H9 (cell line): ENCODE measurements around the gene BCAS3. TPM values are rescaled to one million over a fixed set of nuclear protein-coding genes. Genes with fewer than 3 reads are reported as not detected.

ENCODE experiments used
- DNase-seq: peaks from one replicate; pipeline ENCODE4 v3.0.0-alpha.2; 2017
- H2AFZ ChIP-seq: one replicate; pipeline ENCODE4 v1.6.1; 2013; ENCODE audit warnings: mild to moderate bottlenecking, low read length, control low read depth, moderate library complexity
- H2AK5ac ChIP-seq: 2 replicates; pipeline ENCODE4 v1.6.1; 2013; ENCODE audit warnings: low read length, control low read depth, mixed read lengths; ENCODE audit not compliant: insufficient read length
- H2BK120ac ChIP-seq: one replicate; pipeline ENCODE4 v1.6.1; 2013; ENCODE audit warnings: low read depth, mild to moderate bottlenecking, low read length, control low read depth, inconsistent platforms; ENCODE audit not compliant: poor library complexity, severe bottlenecking
- H2BK12ac ChIP-seq: 2 replicates; pipeline ENCODE4 v1.6.1; 2013; ENCODE audit warnings: low read length, control low read depth, mixed read lengths, low read depth; ENCODE audit not compliant: insufficient read length
- H2BK15ac ChIP-seq: 2 replicates; pipeline ENCODE4 v1.6.1; 2013; ENCODE audit warnings: low read depth, low read length, control low read depth
- H2BK20ac ChIP-seq: one replicate; pipeline ENCODE4 v1.6.1; 2013; ENCODE audit warnings: low read depth, mild to moderate bottlenecking, low read length, control low read depth, inconsistent platforms; ENCODE audit not compliant: poor library complexity, severe bottlenecking
- H2BK5ac ChIP-seq: 2 replicates; pipeline ENCODE4 v1.6.1; 2013; ENCODE audit warnings: low read length, control low read depth, mixed read lengths; ENCODE audit not compliant: insufficient read length
- H3K14ac ChIP-seq: 2 replicates; pipeline ENCODE4 v1.6.1; 2013; ENCODE audit warnings: low read length, control low read depth; ENCODE audit not compliant: insufficient read depth
- H3K18ac ChIP-seq: 2 replicates; pipeline ENCODE4 v1.6.1; 2013; ENCODE audit warnings: low read depth, mild to moderate bottlenecking, mixed read lengths, low read length, control low read depth; ENCODE audit not compliant: insufficient read length
- H3K23ac ChIP-seq: 2 replicates; pipeline ENCODE4 v1.6.1; 2013; ENCODE audit warnings: low read length, control low read depth, mixed read lengths, low read depth; ENCODE audit not compliant: insufficient read length
- H3K23me2 ChIP-seq: 2 replicates; pipeline ENCODE4 v1.6.1; 2013; ENCODE audit warnings: low read depth, mild to moderate bottlenecking, mixed read lengths, low read length, control low read depth; ENCODE audit not compliant: insufficient read length, poor library complexity, severe bottlenecking
- H3K27ac ChIP-seq: 2 replicates; pipeline ENCODE4 v1.5.1; 2013; ENCODE audit warnings: low read length, control low read depth, mixed read lengths, low read depth; ENCODE audit not compliant: insufficient read length
- H3K27me3 ChIP-seq: 2 replicates; pipeline ENCODE4 v1.6.1; 2013; ENCODE audit warnings: low read length, control low read depth, inconsistent platforms; ENCODE audit not compliant: insufficient read depth
- H3K4ac ChIP-seq: 2 replicates; pipeline ENCODE4 v1.6.1; 2013; ENCODE audit warnings: low read depth, mild to moderate bottlenecking, control low read depth, inconsistent platforms, low read length, moderate library complexity
- H3K4me1 ChIP-seq: 2 replicates; pipeline ENCODE4 v1.6.1; 2013; ENCODE audit warnings: low read length, control low read depth, inconsistent platforms; ENCODE audit not compliant: insufficient read depth
- H3K4me2 ChIP-seq: 2 replicates; pipeline ENCODE4 v1.6.1; 2013; ENCODE audit warnings: low read length, control low read depth, mixed read lengths; ENCODE audit not compliant: insufficient read length, insufficient read depth
- H3K56ac ChIP-seq: 2 replicates; pipeline ENCODE4 v1.6.1; 2013; ENCODE audit warnings: low read depth, mild to moderate bottlenecking, mixed read lengths, low read length, control low read depth; ENCODE audit not compliant: insufficient read length
- H3K79me1 ChIP-seq: 2 replicates; pipeline ENCODE4 v1.6.1; 2013; ENCODE audit warnings: low read depth, mild to moderate bottlenecking, moderate library complexity, low read length, control low read depth, inconsistent platforms; ENCODE audit not compliant: insufficient read depth, poor library complexity, severe bottlenecking
- H3K79me2 ChIP-seq: 2 replicates; pipeline ENCODE4 v1.6.1; 2013; ENCODE audit warnings: low read length, control low read depth, inconsistent platforms; ENCODE audit not compliant: insufficient read depth
- H3K9ac ChIP-seq: 2 replicates; pipeline ENCODE4 v1.6.1; 2013; ENCODE audit warnings: low read length, control low read depth, mixed read lengths; ENCODE audit not compliant: insufficient read length; ENCODE audit errors: extremely low read depth
- H3K9me3 ChIP-seq: one replicate; pipeline ENCODE4 v1.6.1; 2013; ENCODE audit warnings: low read depth, low read length, inconsistent platforms; ENCODE audit not compliant: control insufficient read depth
- H3T11ph ChIP-seq: one replicate; pipeline ENCODE4 v1.6.1; 2013; ENCODE audit warnings: mild to moderate bottlenecking, low read length, control low read depth, inconsistent platforms
- H4K20me1 ChIP-seq: one replicate; pipeline ENCODE4 v1.6.1; 2013; ENCODE audit not compliant: control insufficient read depth, insufficient read length, insufficient read depth
- H4K5ac ChIP-seq: 2 replicates; pipeline ENCODE4 v1.6.1; 2013; ENCODE audit warnings: low read depth, mild to moderate bottlenecking, mixed read lengths, low read length, control low read depth; ENCODE audit not compliant: insufficient read length
- H4K8ac ChIP-seq: replicated peaks from 2 replicates; pipeline ENCODE4 v1.6.1; 2013; ENCODE audit warnings: low read length, control low read depth, mixed read lengths, low read depth; ENCODE audit not compliant: insufficient read length
- H4K91ac ChIP-seq: 2 replicates; pipeline ENCODE4 v1.6.1; 2013; ENCODE audit warnings: low read depth, mild to moderate bottlenecking, moderate library complexity, mixed read lengths, low read length, control low read depth; ENCODE audit not compliant: insufficient read length
- H3K27ac Mint-ChIP-seq, 3 experiments: 2 replicates in 2 of 3; 3 replicates in 1 of 3; pipeline ENCODE4 v1.8.0; 2020 to 2021; ENCODE audit warnings: mixed read lengths in 3 of 3, mild to moderate bottlenecking in 1 of 3, moderate library complexity in 1 of 3
- H3K27me3 Mint-ChIP-seq: 2 replicates; pipeline ENCODE4 v1.8.0; 2021; ENCODE audit warnings: low read depth, mild to moderate bottlenecking, moderate library complexity, mixed read lengths
- H3K36me3 Mint-ChIP-seq, 3 experiments: 2 replicates in 2 of 3; 3 replicates in 1 of 3; pipeline ENCODE4 v1.8.0; 2020 to 2021; ENCODE audit warnings: low read depth in 3 of 3, mixed read lengths in 3 of 3; ENCODE audit not compliant: insufficient read depth in 1 of 3
- H3K4me1 Mint-ChIP-seq, 2 experiments: 2 replicates each; pipeline ENCODE4 v1.8.0; 2020; ENCODE audit warnings: mixed read lengths in 2 of 2
- H3K4me3 Mint-ChIP-seq, 2 experiments: 2 replicates in 1 of 2; 3 replicates in 1 of 2; pipeline ENCODE4 v1.8.0; 2020 to 2021; ENCODE audit warnings: mild to moderate bottlenecking in 2 of 2, mixed read lengths in 2 of 2, moderate library complexity in 1 of 2
- H3K9me3 Mint-ChIP-seq, 2 experiments: 2 replicates in 1 of 2; 3 replicates in 1 of 2; pipeline ENCODE4 v1.8.0; 2020; ENCODE audit warnings: mild to moderate bottlenecking in 2 of 2, mixed read lengths in 2 of 2, moderate library complexity in 1 of 2
- CTCF ChIP-seq: fragments of 200-600 bp; sonication (generic); conservative IDR thresholded peaks from 3 replicates; pipeline ENCODE4 v1.8.0; 2021; ENCODE audit warnings: antibody characterized with exemption, mild to moderate bottlenecking
- WGBS: extraction: QIAGEN DNeasy Blood & Tissue Kit; methylation state at CpG from one replicate; pipeline ENCODE4 v1.1.7; 2013; ENCODE audit warnings: missing lambda C conversion rate, low lambda C conversion rate, mixed read lengths; ENCODE audit not compliant: insufficient read length; ENCODE audit errors: extremely low coverage; 5-methylcytosine and 5-hydroxymethylcytosine counted together
- total RNA-seq: library from RNA; stranded (reverse); gene quantifications from 2 replicates; pipeline ENCODE4 v1.2.1, GENCODE V29; 2021

The BCAS3 gene
- total RNA-seq, 1 experiment from 2014 or later: 22.4 TPM

DNA sequence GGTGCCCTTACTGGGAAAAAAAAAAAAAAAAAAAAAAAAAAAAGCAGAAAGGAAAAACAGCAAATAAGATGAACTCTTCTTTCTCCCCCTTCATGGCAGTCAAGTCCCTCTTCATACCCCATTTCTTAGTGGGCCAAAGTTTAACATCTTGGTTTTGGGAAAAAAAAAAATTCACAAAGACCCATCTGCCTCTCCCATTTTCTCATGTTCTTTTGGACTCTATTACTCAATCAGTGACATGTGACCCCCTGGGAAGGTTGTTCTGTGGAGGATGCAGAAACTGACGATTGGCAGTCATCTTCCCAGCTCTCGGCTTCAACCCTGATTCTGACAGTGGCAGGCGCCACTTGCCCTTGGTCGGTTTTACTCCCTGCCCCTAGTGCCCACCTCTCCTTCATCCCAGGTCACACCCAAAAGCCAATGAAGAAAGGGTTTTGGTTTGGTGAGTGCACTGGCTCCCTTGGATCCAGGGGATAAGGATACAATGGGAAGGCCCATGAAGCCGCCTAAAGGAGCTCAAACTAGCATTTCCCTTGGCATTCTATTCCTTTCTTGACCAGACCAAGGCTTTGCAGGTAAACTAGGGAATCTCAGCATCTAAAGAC, 661.3 kb downstream of the BCAS3 start:
- peaks cover 8 to 10% of the 10 kb centered on the region in 2 experiments for H3K4me1 Mint-ChIP-seq
- Histone ChIP-seq H2AFZ (no peak overlapping the region), H2BK120ac (no peak overlapping the region), H3K4me2 (no peak overlapping the region), H2BK15ac (no peak overlapping the region), H3K18ac (no peak overlapping the region), H3T11ph (no peak overlapping the region), H2BK20ac (no peak overlapping the region), H3K14ac (no peak overlapping the region), H3K9me3 (no peaks in the 10 kb centered on the region), H3K27ac (no peak overlapping the region), H3K79me1 (no peaks in the 10 kb centered on the region), H3K79me2 (no peaks in the 10 kb centered on the region), H3K27me3 (no peaks in the 10 kb centered on the region), H2BK5ac (no peak overlapping the region), H4K8ac (no peak overlapping the region), H3K23me2 (no peaks in the 10 kb centered on the region), H3K4me1 (no peaks in the 10 kb centered on the region), H3K9ac (no peak overlapping the region), H2AK5ac (no peak overlapping the region), H4K91ac (no peak overlapping the region), H3K23ac (no peak overlapping the region), H2BK12ac (no peak overlapping the region), H4K20me1 (no peaks in the 10 kb centered on the region), H3K4ac (no peak overlapping the region), H4K5ac (no peak overlapping the region), H3K56ac (no peak overlapping the region)
- no peak for TF ChIP-seq CTCF
- no CpG with 5 or more reads among the region's 5 CpGs for WGBS
- H3K36me3 Mint-ChIP-seq: no peaks in the 10 kb centered on the region
- no peaks in the 10 kb centered on the region for H3K9me3 Mint-ChIP-seq
- no peak for DNase-seq
- H3K27me3 Mint-ChIP-seq: no peaks in the 10 kb centered on the region
- no peak overlapping the region for H3K27ac Mint-ChIP-seq
- no peak overlapping the region for H3K4me3 Mint-ChIP-seq
